NCI-H526 treated with DMSO at 0.1 percent for 48 hours (cell line): ENCODE results near the gene CFAP299.
"Not testable (repeated sequence)": the region's sequence is repeated elsewhere in the genome, so short reads cannot be mapped to it uniquely, and the experiment has no call there.

ENCODE experiments used
- DNase-seq: peaks from one replicate; lab custom pipeline; 2025; lab: John Stamatoyannopoulos, UW

Gene CFAP299

DNA sequence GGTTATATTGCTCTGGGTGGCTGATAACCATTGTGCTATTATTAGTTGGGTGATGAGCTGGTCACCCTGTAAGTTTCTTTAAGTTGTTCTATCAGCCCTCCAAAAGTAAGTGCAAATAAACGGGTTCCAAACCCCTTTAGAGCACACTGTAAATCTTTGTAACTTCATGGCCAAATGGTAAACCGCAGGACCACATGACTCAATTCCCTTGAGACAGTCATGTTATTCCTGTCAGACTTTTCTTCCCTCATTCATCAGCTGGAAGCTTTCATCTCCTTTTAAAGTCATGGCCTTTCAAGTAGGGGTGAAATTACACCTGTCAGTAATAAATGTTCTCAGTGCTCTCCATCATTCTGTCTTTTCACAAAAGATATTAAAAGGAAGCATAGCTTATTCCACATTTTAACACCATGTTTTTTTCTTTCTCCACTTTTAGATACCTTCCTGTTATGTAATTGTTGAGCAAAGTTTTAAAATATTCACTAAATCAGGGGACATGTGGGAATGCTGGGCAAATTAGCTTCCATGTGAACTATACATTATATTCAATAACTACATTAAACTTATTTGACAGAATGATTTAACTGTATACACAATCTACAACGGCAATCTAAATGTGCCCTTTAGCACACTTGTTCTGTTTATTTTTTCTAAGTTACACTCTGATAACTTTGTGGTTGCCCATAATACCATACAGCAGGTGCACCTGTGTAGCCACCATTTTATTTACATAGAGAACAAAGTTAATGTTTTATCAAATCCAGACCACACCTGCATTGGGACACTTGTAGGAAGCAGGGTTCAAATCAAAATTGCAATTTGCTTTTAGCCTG, 275.5 kb downstream of the CFAP299 start:
- peak; percentile 85 for DNase-seq

DNA sequence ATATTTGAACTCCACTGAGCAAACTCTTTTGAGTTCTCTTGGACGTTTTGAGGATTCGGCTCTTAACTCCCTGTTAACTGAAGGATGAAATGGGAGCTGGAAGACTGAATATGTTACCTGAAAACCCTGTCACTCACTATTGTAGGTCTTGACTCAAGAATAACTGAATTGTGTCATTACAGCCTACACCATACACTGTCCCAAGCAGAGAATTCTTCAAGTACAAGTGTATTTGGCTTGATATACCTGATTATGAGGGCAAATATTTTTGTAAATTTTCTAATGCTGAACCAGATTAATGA, 276.1 kb downstream of the CFAP299 start:
- DNase-seq = no peak

GRCh38 chr4:80613470-80613869, 277.9 kb downstream of the CFAP299 start:
- no peak for DNase-seq

GRCh38 chr4:80614319-80614718, 278.8 kb downstream of the CFAP299 start:
- DNase-seq = no peak

GRCh38 chr4:80615099-80615498, 279.6 kb downstream of the CFAP299 start:
- no peak for DNase-seq

DNA sequence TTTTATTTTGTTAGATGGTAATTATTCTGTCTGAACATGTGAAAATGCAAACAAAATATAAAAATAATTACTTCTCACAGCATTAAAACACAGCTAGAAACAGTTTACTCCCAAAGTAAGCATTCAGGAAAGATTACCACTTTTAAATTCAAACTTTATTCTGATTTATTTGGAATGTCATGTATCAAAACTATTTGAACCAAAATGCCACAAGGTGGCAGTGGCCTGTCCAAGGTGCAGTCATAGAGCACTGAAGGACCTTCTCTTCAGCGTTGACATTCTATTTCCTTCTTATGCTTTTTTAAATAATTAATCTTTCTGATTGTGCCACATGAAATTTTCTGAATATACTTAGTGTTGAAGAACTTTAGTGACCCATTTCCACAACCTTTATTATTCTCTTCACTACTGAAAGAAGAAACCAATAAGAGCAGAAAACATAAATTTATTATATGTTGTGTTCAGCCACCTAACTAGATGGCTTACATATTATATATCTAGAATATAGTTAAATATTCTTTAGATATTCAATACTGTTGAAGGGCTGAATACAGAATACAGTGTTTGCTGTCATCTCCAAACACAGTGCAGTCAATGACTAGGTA, 283.6 kb downstream of the CFAP299 start:
- no peak for DNase-seq

DNA sequence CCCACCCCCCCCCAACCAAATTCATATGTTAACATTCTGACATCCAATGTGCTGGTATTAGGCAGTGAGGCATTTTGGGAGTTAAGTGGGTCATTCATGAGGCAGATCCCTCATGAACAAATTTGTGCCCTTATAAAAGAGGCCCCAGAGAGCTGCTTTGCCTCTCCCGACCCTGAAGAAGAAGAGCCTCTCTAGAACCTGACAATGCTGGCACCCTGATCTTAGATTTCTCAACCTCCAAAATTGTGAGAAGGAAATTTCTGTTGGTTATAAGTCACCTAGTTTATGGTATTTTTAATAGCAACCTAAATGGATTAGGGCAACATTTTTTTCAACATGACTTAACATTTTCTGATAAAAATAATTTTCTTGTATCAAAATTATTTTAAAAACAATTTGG, 296.3 kb downstream of the CFAP299 start:
- no peak for DNase-seq

GRCh38 chr4:80637190-80637589, 301.7 kb downstream of the CFAP299 start:
- no peak for DNase-seq

GRCh38 chr4:80646061-80646460, 310.5 kb downstream of the CFAP299 start:
- no peak for DNase-seq

GRCh38 chr4:80655662-80656061, 320.1 kb downstream of the CFAP299 start:
- no peak for DNase-seq

DNA sequence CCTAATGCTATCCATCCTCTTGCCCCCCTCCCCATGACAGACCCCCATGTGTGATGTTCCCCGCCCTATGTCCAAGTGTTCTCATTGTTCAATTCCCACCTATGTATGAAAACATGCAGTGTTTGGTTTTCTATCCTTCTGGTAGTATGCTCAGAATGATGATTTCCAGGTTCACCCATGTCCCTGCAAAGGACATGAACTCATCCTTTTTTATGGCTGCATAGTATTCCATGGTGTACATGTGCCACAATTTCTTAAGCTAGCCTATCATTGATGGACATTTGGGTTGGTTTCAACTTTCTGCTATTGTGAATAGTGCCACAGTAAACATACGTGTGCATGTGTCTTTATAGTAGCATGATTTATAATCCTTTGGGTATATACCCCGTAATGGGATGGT, 334.6 kb downstream of the CFAP299 start:
- DNase-seq = not testable (repeated sequence)

DNA sequence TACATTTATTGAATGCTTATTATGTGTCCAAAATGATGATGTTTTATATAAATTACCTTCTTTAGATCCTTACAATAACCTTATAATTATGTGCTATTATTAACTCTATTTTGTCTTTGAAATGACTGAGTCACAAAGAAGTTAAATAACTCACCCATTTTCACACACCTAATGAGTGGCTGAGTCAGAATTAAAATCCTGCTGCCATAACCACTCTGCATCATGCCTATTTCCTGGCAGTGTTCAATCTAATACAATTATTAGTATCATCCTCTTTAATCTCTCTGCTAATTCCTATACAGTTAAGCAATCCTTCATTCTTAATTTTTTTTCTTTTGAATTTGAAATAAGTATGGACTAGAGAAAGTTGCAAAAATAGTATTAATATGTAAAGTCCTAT, 342.9 kb downstream of the CFAP299 start:
- no peak for DNase-seq

DNA sequence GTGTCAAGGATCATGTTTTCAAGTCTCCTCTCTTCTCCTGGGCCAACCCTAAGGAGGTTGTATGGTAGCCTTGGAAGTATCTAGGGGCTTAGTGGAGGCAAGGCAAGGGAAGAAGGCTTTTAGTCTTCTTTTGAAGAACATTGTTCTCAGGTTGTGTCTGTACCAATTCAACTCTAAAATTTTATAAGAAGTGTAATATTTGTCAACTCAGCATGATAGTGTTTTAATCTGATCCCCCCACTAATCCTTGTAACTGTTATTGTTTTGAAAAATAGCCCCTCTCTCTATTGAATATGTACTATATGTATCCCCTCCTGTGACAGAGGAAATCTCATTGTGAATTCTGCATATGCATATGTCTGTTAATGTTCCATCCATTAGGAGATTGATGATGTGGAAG, 345.4 kb downstream of the CFAP299 start:
- DNase-seq = no peak

DNA sequence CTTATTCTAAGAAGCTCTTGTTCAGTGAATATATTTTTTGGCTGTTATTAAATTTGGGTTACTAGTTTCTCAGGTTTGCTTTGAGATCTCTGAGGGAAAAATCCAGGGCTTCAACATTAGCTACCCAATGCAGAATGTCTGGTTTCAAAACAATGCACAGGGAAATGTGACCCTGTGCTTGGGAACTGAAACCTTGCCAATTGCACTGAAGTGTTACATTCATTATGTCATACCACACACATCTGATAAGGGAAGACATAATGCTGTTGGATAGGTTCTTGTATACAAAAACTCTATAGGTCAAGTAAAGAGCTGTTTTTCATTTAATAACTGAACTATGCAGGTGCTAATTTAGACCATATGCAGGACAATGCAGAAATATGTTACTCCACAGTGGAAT, 349.7 kb downstream of the CFAP299 start:
- DNase-seq = no peak

DNA sequence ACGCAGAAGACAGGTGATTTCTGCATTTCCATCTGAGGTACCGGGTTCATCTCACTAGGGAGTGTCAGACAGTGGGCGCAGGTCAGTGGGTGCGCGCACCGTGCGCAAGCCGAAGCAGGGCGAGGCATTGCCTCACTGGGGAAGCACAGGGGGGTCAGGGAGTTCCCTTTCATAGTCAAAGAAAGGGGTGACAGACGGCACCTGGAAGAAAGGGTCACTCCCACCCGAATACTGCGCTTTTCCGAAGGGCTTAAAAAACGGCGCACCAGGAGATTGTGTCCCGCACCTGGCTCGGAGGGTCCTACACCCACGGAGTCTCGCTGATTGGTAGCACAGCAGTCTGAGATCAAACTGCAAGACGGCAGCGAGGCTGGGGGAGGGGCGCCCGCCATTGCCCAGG, 352.2 kb downstream of the CFAP299 start:
- DNase-seq = not testable (repeated sequence)

- DNase-seq = no peak
These were observed 358.6 kb downstream of the CFAP299 start for GRCh38 chr4:80694171-80694570.

DNA sequence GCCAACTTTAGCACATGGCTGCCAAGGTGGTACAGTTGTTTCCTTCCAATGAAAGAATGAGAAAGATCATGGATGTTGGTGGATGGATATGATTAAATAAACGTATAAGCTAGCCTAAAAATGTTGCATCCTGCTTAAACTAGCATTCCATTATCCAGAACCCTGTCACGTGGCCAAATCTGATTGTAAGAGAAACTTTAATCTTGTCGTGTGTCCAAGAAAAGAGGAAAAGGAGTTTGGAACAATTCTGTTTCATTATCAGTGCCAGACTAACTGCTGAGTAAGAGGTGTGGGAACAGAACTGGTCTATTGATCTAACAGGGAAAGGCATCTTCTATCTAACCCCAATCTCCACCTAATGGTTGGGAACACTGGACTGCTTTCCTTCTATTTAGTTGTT, 369.8 kb downstream of the CFAP299 start:
- DNase-seq = no peak

- DNase-seq = no peak
These were observed 373.7 kb downstream of the CFAP299 start for GRCh38 chr4:80709082-80709869.

DNA sequence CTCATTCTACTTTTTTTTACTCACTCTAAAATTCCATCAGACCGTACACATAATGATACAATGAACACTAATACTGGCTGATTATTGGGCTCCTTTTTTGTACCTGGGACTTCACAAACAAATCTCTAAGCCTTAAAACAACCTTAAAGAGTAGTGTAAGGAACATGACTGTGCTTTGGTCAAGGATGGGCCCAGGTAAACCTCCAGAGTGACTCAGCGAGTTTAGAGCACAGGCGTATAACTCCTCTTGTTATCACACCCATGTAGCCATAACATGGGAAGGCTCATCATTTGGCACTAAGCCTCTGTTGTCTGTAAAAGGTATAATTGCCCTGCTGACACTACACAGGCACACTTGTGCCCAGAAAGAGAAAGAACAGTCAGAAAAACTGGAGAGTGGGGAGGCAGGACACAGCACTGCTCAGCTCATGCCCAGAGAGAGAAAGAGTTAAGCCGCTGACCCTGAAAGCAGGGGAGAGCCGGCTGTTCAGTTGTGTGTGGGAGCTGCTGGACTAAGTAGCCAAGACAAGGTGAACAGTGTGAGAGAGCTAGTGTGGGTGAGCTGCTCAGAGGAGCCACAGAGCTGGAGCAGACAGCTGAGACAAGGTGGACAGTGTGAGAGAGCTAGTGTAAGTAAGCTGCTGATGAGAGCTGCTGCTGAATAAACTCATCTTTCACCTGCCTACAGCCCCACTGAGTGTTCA, 375.4 kb downstream of the CFAP299 start:
- DNase-seq = no peak

- DNase-seq = no peak
These were observed 376.4 kb downstream of the CFAP299 start for GRCh38 chr4:80711956-80712355.

- no peak for DNase-seq
These were observed 377.9 kb downstream of the CFAP299 start for GRCh38 chr4:80713409-80713808.

GRCh38 chr4:80717204-80717603, 381.7 kb downstream of the CFAP299 start:
- DNase-seq = no peak

DNA sequence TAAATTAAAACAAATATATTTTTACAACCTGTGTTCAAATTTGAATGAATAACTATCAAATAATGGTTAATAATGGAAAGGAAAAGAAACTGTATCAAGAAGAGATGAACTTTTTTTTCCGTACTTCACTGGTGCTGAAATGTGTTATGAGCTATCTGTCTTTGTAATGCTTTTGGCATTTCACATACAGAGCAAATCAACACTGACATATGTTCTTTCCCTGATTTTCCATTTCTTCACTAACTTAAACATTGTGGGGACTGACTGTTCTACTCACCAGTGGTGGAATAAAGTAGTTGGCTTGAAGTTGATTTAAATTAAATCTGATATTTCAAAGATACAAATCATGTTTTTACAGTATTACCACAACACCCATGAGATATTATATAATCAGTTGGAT, 390.9 kb downstream of the CFAP299 start:
- DNase-seq = no peak
